GM18907 (cell line): ENCODE data around the gene KCNJ3.
"Not testable (repeated sequence)": the region's sequence is repeated elsewhere in the genome, so short reads cannot be mapped to it uniquely, and the experiment has no call there.

Experiments used
- ATAC-seq: cut with Tn5 transposase; IDR thresholded peaks from one replicate; pipeline ENCODE4 v1.9.1; 2021; ENCODE audit warnings: mild to moderate bottlenecking, moderate library complexity; ENCODE audit not compliant: unreplicated experiment

Gene KCNJ3

GRCh38 chr2:154836632-154837031 is 138.1 kb downstream of the KCNJ3 start:
- no peak for ATAC-seq

GRCh38 chr2:154837035-154837434 is 138.5 kb downstream of the KCNJ3 start:
- ATAC-seq = no peak

DNA sequence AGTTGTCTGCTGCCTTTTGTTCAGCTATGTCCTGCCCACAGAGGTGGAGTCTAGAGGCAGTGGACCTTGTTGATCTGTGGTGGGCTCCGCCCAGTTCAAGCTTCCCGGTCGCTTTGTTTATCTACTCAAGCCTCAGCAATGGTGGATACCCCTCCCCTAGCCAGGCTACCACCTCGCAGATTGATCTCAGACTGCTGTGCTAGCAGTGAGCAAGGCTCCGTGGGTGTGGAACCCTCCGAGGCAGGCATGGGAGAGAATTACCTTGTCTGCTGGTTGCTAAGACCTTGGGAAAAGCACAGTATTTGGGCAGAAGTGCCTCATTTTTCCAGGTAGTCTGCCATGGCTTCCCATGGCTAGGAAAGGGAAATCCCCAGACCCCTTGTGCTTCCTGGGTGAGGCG is 146.0 kb downstream of the KCNJ3 start:
- ATAC-seq = no peak

DNA sequence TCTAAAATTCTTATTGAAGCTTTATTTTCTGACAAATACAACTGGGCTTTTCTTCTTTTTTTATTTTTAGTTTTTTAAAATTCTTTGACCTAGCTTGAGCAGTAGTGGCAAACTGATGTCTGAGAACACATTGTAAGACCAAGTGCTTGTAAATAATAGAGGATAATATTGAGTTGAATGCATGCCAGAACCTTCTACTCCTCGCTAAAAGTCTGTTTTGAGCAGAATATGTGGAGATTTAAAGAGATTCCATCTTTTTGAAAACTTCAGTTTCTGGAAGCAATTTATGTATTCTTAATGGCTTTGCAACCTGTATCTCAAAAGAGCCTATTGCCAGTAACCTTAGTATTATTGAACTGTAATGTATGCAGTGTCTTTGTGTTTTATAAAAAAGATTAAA is 148.3 kb downstream of the KCNJ3 start:
- ATAC-seq = no peak

DNA sequence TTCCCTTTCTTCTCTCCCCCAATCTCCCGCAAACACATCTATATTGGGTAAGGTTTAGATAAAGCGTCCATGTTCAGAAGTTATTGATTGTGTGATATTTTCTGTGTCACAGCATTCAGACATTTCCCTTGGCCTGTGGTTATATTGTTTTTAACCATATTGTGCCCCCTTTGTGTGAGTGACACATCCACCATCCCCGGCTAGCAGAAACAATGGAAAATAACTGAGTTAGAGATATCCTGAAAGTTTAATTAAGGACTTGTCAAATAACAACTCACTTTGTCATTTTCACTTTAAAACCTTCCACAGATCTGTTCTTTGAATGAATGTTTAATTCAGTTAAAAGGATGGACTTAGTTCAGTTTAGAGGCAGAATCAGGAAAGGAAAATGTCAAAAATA is 151.0 kb downstream of the KCNJ3 start:
- ATAC-seq = no peak

- no peak for ATAC-seq
Observed at GRCh38 chr2:154850532-154850931, 152.0 kb downstream of the KCNJ3 start.

- no peak for ATAC-seq
Observed at GRCh38 chr2:154855138-154855537, 156.6 kb downstream of the KCNJ3 start.

DNA sequence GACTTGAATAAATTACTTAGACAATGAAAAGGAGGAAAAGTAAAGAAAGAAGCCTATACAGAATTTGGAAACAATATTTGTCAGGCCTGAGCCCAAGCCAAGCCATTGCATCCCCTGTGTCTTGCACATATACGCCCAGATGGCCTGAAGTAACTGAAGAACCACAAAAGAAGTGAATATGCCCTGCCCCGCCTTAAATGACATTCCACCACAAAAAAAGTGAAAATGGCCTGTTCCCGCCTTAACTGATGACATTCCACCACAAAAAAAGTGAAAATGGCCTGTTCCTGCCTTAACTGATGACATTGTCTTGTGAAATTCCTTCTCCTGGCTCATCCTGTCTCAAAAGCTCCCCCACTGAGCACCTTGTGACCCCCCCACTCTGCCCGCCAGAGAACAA is 168.7 kb downstream of the KCNJ3 start:
- not testable (repeated sequence) for ATAC-seq

- ATAC-seq = no peak
Observed at GRCh38 chr2:154875999-154876398, 177.5 kb downstream of the KCNJ3 start.

- no peak for ATAC-seq
Observed at GRCh38 chr2:154882725-154883124, 184.2 kb downstream of the KCNJ3 start.

- no peak for ATAC-seq
Observed at GRCh38 chr2:154886316-154886715, 187.8 kb downstream of the KCNJ3 start.

- no peak for ATAC-seq
Observed at GRCh38 chr2:154898269-154898668, 199.8 kb downstream of the KCNJ3 start.

GRCh38 chr2:154901063-154901462 is 202.6 kb downstream of the KCNJ3 start:
- no peak for ATAC-seq
